Activated naive CD4-positive, alpha-beta T cell treated with anti-CD3 and anti-CD28 coated beads, Interleukin-2, amount 10 ng/mL, durations not matched to agents 7 days and 5 days (primary cell): ENCODE data around the gene INSYN2A.

ENCODE experiments used
- CTCF ChIA-PET: fragments of 350-600 bp; sonication (Branson Sonifier 250); formaldehyde crosslinking; loops from one replicate; lab custom pipeline; 2021; ENCODE audit warnings: antibody characterized with exemption; lab: Charles Lee
- DNase-seq: peaks from one replicate; pipeline ENCODE4 v3.0.0-alpha.2; 2020
- H3K27ac Mint-ChIP-seq: one replicate; pipeline ENCODE4 v1.8.0; 2021; ENCODE audit warnings: mild to moderate bottlenecking, moderate library complexity, mixed read lengths
- H3K27me3 Mint-ChIP-seq: one replicate; pipeline ENCODE4 v1.8.0; 2021; ENCODE audit warnings: mild to moderate bottlenecking, mixed read lengths
- H3K36me3 Mint-ChIP-seq: one replicate; pipeline ENCODE4 v1.8.0; 2021; ENCODE audit warnings: mixed read lengths
- H3K4me1 Mint-ChIP-seq: one replicate; pipeline ENCODE4 v1.8.0; 2021; ENCODE audit warnings: mixed read lengths
- H3K4me3 Mint-ChIP-seq: one replicate; pipeline ENCODE4 v1.8.0; 2021; ENCODE audit warnings: mild to moderate bottlenecking, moderate library complexity, mixed read lengths
- H3K9me3 Mint-ChIP-seq: one replicate; pipeline ENCODE4 v1.8.0; 2021; ENCODE audit warnings: mixed read lengths

Gene INSYN2A

GRCh38 chr10:127186813-127187212 lies 9.6 kb downstream of the INSYN2A start:
- Mint-ChIP-seq H3K9me3 (no peaks in the 10 kb centered on the region), H3K4me1 (no peaks in the 10 kb centered on the region), H3K27ac (no peak overlapping the region), H3K27me3 (no peaks in the 10 kb centered on the region), H3K36me3 (no peaks in the 10 kb centered on the region), H3K4me3 (no peak overlapping the region)
- CTCF ChIA-PET, result no interaction called here
- no peak for DNase-seq

- Mint-ChIP-seq H3K4me1 (no peaks in the 10 kb centered on the region), H3K36me3 (no peaks in the 10 kb centered on the region), H3K4me3 (no peak overlapping the region), H3K9me3 (no peaks in the 10 kb centered on the region), H3K27ac (peak overlapping the region; percentile 15), H3K27me3 (no peaks in the 10 kb centered on the region)
- no peak for DNase-seq
- CTCF ChIA-PET, result no interaction called here
These were observed 11.8 kb downstream of the INSYN2A start for GRCh38 chr10:127184582-127184981.

DNA sequence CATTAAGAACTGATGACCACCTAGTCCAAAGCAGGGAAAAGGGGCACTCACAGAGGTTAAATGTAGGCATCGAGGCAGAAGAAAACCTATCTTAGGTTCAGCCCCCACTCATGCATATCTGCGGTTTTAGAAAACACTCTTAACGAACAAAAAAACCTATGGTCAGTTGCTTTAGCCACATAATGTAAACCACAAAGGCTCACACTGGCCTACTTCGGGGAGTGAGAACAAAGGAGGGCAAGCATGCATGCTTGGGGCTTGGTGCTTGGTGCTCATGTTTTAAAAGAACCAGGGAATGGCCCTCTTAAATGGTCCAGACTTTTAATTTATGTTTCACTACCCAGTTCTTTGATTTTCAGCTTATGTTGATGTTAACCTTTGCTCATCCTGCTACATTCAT lies 14.2 kb downstream of the INSYN2A start:
- Mint-ChIP-seq H3K36me3 (no peaks in the 10 kb centered on the region), H3K9me3 (no peaks in the 10 kb centered on the region), H3K4me1 (no peaks in the 10 kb centered on the region), H3K27me3 (no peaks in the 10 kb centered on the region), H3K4me3 (no peak overlapping the region), H3K27ac (no peak overlapping the region)
- DNase-seq, result no peak
- CTCF ChIA-PET, result no interaction called here

- Mint-ChIP-seq H3K27me3 (no peaks in the 10 kb centered on the region), H3K4me3 (no peak overlapping the region), H3K36me3 (no peaks in the 10 kb centered on the region), H3K4me1 (no peaks in the 10 kb centered on the region), H3K9me3 (no peaks in the 10 kb centered on the region), H3K27ac (no peak overlapping the region)
- CTCF ChIA-PET, result no interaction called here
- no peak for DNase-seq
These were observed 16.7 kb downstream of the INSYN2A start for GRCh38 chr10:127179612-127180250.

GRCh38 chr10:127176649-127177048 lies 19.7 kb downstream of the INSYN2A start:
- Mint-ChIP-seq H3K9me3 (no peaks in the 10 kb centered on the region), H3K27me3 (no peaks in the 10 kb centered on the region), H3K36me3 (no peaks in the 10 kb centered on the region), H3K4me3 (no peak overlapping the region), H3K4me1 (no peaks in the 10 kb centered on the region), H3K27ac (no peak overlapping the region)
- no peak for DNase-seq
- CTCF ChIA-PET, result no interaction called here

DNA sequence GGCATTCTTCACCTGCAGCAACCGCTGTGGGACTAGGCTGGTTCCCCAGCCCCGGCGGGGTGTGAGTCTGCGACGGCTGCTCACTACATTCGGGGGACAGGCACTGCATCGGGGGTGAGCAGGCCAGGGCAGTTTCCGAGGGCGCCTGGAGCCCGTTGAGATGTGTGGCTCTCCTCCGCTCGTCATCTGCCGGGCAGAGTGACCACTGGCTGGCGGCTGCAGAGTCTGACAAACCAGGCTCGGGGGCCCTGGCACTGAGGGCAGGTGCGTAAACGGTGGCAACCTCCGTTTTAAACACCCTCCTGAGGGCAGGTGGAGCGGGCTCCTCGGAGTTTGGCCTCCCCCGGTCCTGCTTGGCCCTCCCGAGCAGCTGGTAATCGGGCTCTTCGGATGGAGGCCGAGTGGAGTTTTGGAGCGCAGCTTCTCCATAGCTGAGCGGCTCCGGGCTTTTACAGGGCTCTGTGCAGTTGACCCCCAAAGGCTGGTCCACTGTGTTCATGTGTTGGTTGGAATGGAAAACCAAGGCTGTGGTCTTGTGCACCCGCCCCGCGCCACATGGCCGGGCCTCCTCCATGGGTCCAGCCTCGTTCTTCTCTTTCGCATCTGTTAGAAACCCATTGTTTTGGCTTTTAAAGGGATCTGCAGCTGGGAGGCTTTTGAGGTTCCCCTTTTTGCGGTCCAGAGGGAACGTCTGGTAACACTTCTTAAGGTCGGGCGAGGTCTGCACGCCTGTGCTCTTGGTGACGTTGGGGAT lies 20.9 kb downstream of the INSYN2A start:
- CTCF ChIA-PET, result no interaction called here
- no peak overlapping the region for H3K27ac Mint-ChIP-seq
- DNase-seq, result no peak
- no peaks in the 10 kb centered on the region for H3K36me3 Mint-ChIP-seq
- no peaks in the 10 kb centered on the region for H3K4me1 Mint-ChIP-seq
- no peaks in the 10 kb centered on the region for H3K27me3 Mint-ChIP-seq
- no peaks in the 10 kb centered on the region for H3K9me3 Mint-ChIP-seq
- H3K4me3 Mint-ChIP-seq, result no peak overlapping the region

DNA sequence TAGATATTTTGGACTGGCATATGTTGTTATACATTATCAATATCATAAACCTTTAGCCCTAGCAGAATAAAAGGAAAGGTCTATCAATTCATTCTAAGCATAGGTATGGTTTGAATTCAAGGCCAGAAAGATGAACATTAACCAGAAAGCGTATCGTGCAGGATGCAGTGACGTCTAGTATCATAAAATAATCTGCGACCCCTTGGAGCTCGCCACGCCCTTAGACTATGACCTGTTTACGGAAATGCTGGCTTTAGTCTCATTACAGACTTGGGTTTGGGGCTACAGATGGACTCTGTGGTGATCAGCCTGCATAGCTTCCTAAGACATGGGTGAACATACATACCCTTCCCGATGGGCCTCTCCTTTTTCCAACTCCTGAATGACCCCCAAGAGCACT lies 21.5 kb downstream of the INSYN2A start:
- CTCF ChIA-PET, result no interaction called here
- Mint-ChIP-seq H3K4me3 (no peak overlapping the region), H3K4me1 (no peaks in the 10 kb centered on the region), H3K27me3 (no peaks in the 10 kb centered on the region), H3K27ac (no peak overlapping the region), H3K36me3 (no peaks in the 10 kb centered on the region), H3K9me3 (no peaks in the 10 kb centered on the region)
- DNase-seq, result no peak

GRCh38 chr10:127168261-127168660 lies 28.1 kb downstream of the INSYN2A start:
- H3K4me1 Mint-ChIP-seq, result no peaks in the 10 kb centered on the region
- H3K4me3 Mint-ChIP-seq, result no peak overlapping the region
- H3K9me3 Mint-ChIP-seq, result no peaks in the 10 kb centered on the region
- DNase-seq, result no peak
- H3K36me3 Mint-ChIP-seq, result no peaks in the 10 kb centered on the region
- CTCF ChIA-PET, result no interaction called here
- no peaks in the 10 kb centered on the region for H3K27me3 Mint-ChIP-seq
- H3K27ac Mint-ChIP-seq, result no peak overlapping the region

GRCh38 chr10:127162841-127163240 lies 33.5 kb downstream of the INSYN2A start:
- no peaks in the 10 kb centered on the region for H3K9me3 Mint-ChIP-seq
- no peaks in the 10 kb centered on the region for H3K4me1 Mint-ChIP-seq
- H3K4me3 Mint-ChIP-seq, result no peak overlapping the region
- H3K27me3 Mint-ChIP-seq, result no peaks in the 10 kb centered on the region
- DNase-seq, result no peak
- CTCF ChIA-PET, result no interaction called here
- H3K36me3 Mint-ChIP-seq, result no peaks in the 10 kb centered on the region
- H3K27ac Mint-ChIP-seq, result no peak overlapping the region

DNA sequence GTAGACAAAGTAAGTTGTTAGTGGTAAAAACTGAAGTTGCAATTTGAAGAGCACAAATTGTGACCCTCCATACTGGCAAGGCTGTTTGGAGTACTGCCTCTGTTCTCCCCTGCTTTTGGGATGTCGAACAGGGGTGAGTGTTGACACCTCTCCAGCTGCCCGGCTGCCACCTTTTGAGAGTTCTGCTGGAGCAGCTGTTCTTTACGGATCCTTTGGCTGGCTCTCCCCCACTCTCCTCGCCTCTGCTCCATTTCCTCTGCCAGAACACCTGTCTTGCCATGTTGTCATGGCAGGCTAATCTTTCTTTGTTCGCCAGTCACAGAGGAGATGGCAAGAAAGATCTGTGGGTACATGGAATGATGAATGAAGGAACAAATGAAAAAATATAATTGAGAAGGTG lies 34.9 kb downstream of the INSYN2A start:
- DNase-seq, result no peak
- Mint-ChIP-seq H3K27ac (no peak overlapping the region), H3K4me1 (no peaks in the 10 kb centered on the region), H3K36me3 (no peaks in the 10 kb centered on the region), H3K27me3 (no peaks in the 10 kb centered on the region), H3K4me3 (no peak overlapping the region), H3K9me3 (no peaks in the 10 kb centered on the region)
- CTCF ChIA-PET, result no interaction called here

DNA sequence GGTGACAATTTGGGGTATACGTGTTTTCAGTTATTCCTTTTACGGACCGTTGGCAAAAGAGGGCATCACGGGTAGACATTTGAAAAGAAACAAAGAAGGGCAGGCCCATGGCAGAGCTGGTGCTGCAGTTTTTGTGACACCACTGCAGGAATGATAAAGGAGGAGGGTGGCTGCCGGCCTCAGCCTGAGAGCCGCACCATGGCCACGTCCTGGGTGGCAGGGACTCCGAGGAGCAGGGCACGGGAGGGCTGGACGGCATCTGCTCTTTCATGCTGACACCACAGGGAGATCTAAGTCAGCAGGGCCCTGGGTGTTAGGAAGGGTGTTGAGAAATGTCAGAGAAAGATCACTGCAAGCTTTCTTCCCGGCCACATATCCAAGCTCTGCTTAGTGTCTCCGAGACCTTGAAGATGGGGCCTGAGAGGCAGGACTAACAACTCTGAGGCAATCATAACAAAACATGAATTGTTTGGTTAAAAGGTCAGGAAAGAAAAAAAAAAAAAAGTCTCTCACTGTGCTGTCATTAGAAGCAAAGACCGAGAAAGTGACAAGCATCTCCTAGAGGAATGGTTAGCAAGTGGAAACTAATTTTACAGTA lies 36.6 kb downstream of the INSYN2A start:
- CTCF ChIA-PET, result no interaction called here
- Mint-ChIP-seq H3K9me3 (no peaks in the 10 kb centered on the region), H3K27ac (no peak overlapping the region), H3K36me3 (no peaks in the 10 kb centered on the region), H3K4me3 (no peak overlapping the region), H3K4me1 (no peaks in the 10 kb centered on the region), H3K27me3 (no peaks in the 10 kb centered on the region)
- no peak for DNase-seq

DNA sequence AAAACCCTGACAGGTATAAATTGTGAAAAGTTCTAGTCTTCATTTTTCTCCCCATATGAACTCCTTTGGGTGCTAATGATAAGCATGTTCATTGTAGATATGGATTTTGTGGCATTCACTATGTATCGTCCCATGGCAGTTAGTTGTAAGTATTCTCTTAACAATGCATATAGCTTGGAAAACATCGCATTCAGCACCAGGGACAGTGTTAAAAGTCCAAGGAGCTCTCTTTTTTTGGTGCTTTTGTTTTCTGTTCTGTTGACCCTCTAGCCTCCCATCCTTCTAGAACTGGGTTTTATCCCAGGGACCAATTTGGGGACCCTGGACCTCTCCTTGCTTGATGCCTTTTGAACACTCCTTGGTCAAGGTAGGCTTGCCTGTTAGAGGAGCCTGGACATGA lies 37.7 kb downstream of the INSYN2A start:
- CTCF ChIA-PET, result no interaction called here
- Mint-ChIP-seq H3K27ac (no peak overlapping the region), H3K4me3 (no peak overlapping the region), H3K36me3 (no peaks in the 10 kb centered on the region), H3K4me1 (no peaks in the 10 kb centered on the region), H3K27me3 (no peaks in the 10 kb centered on the region), H3K9me3 (no peaks in the 10 kb centered on the region)
- no peak for DNase-seq

GRCh38 chr10:127157506-127158200 lies 38.7 kb downstream of the INSYN2A start:
- no peak for DNase-seq
- H3K9me3 Mint-ChIP-seq, result no peaks in the 10 kb centered on the region
- no peaks in the 10 kb centered on the region for H3K36me3 Mint-ChIP-seq
- no peak overlapping the region for H3K4me3 Mint-ChIP-seq
- CTCF ChIA-PET, result no interaction called here
- H3K4me1 Mint-ChIP-seq, result no peaks in the 10 kb centered on the region
- no peak overlapping the region for H3K27ac Mint-ChIP-seq
- no peaks in the 10 kb centered on the region for H3K27me3 Mint-ChIP-seq

GRCh38 chr10:127157089-127157488 lies 39.3 kb downstream of the INSYN2A start:
- no peak overlapping the region for H3K4me3 Mint-ChIP-seq
- no peaks in the 10 kb centered on the region for H3K27me3 Mint-ChIP-seq
- H3K4me1 Mint-ChIP-seq, result no peaks in the 10 kb centered on the region
- CTCF ChIA-PET, result no interaction called here
- DNase-seq, result no peak
- no peak overlapping the region for H3K27ac Mint-ChIP-seq
- no peaks in the 10 kb centered on the region for H3K36me3 Mint-ChIP-seq
- no peaks in the 10 kb centered on the region for H3K9me3 Mint-ChIP-seq
